GM12878 (cell line): Measurements from ENCODE around the gene SRCAP. TPM values are rescaled to one million over a fixed set of nuclear protein-coding genes. Genes with fewer than 3 reads are reported as not detected.
A peak's percentile ranks its signal among the peaks of the same experiment; 100 is the strongest.

ENCODE experiments used
- ATAC-seq: fragments of 200-7000 bp; cut with Tn5 transposase; 3 replicates; pipeline ENCODE4 v1.9.1; 2020; ENCODE audit warnings: mild to moderate bottlenecking, moderate library complexity
- BruUV-seq: library from RNA; stranded (reverse); fragments of 400-500 nt; replicated peaks from 2 replicates; lab custom pipeline; 2021; lab: Mats Ljungman, UMichigan
- CTCF ChIA-PET: fragments of 300-600 bp; sonication (Branson Sonifier 250); formaldehyde crosslinking; extraction: SDS; loops from one replicate; lab custom pipeline; 2021; ENCODE audit warnings: inconsistent platforms; lab: Yijun Ruan, JAX
- POLR2A ChIA-PET: fragments of 350-600 bp; formaldehyde crosslinking; extraction: SDS; loops from one replicate; lab custom pipeline; 2021; ENCODE audit warnings: inconsistent platforms; lab: Charles Lee
- RAD21 ChIA-PET: fragments of 300-600 bp; sonication (Branson Sonifier 250); formaldehyde crosslinking; loops from one replicate; lab custom pipeline; 2023; ENCODE audit warnings: antibody characterized with exemption; ENCODE audit not compliant: unreplicated experiment; lab: Charles Lee
- SMC1A ChIA-PET: fragments of 300-600 bp; sonication (Branson Sonifier 250); formaldehyde crosslinking; loops from one replicate; lab custom pipeline; 2023; ENCODE audit not compliant: unreplicated experiment, uncharacterized antibody; lab: Charles Lee
- DNase-seq: peaks from one replicate; pipeline ENCODE4 v3.0.0-alpha.2; 2011; ENCODE audit warnings: low read depth, low spot score
- FAIRE-seq: peaks from 3 replicates; lab custom pipeline; 2011; peaks lifted over from hg19 to GRCh38; lab: Jason Lieb, UNC
- H2AFZ ChIP-seq: 2 replicates; pipeline ENCODE4 v1.6.0; 2011; ENCODE audit warnings: low read depth, low read length, control low read depth; ENCODE audit not compliant: control insufficient read depth
- H3K27ac ChIP-seq: 2 replicates; pipeline ENCODE4 v1.5.1; 2011; ENCODE audit warnings: control low read depth; ENCODE audit not compliant: control insufficient read depth, insufficient read depth
- H3K27me3 ChIP-seq, 2 experiments: replicated peaks in 1 of 2; 2 replicates each; pipeline versions ENCODE4 v1.6.0 to v1.6.1; 2011; ENCODE audit warnings: low read length in 1 of 2; ENCODE audit not compliant: control insufficient read depth in 2 of 2, insufficient read depth in 2 of 2
- H3K36me3 ChIP-seq, 2 experiments: 2 replicates each; pipeline ENCODE4 v1.5.1; 2011; ENCODE audit warnings: low read length in 1 of 2; ENCODE audit not compliant: control insufficient read depth in 2 of 2, insufficient read depth in 2 of 2
- H3K4me1 ChIP-seq: 2 replicates; pipeline ENCODE4 v1.6.1; 2011; ENCODE audit warnings: mild to moderate bottlenecking, low read length, moderate library complexity, mixed read lengths; ENCODE audit not compliant: control insufficient read depth, insufficient read depth
- H3K4me2 ChIP-seq: 2 replicates; pipeline ENCODE4 v1.6.0; 2011; ENCODE audit warnings: control low read depth; ENCODE audit not compliant: control insufficient read depth, insufficient read depth
- H3K4me3 ChIP-seq: fragments of 200-600 bp; sonication (generic); 2 replicates; pipeline ENCODE4 v1.5.1; 2016
- H3K79me2 ChIP-seq: 2 replicates; pipeline ENCODE4 v1.6.0; 2011; ENCODE audit warnings: low read length; ENCODE audit not compliant: control insufficient read depth, insufficient read depth
- H3K9ac ChIP-seq: 2 replicates; pipeline ENCODE4 v1.8.0; 2011; ENCODE audit warnings: low read length, control low read depth, mixed read lengths; ENCODE audit not compliant: control insufficient read depth, insufficient read depth
- H3K9me3 ChIP-seq: replicated peaks from 3 replicates; pipeline ENCODE4 v1.5.1; 2011; ENCODE audit warnings: mild to moderate bottlenecking, low read length; ENCODE audit not compliant: control insufficient read depth, insufficient read depth
- H4K20me1 ChIP-seq: 2 replicates; pipeline ENCODE4 v1.6.0; 2011; ENCODE audit not compliant: control insufficient read depth, insufficient read depth
- FOS ChIP-seq: IDR thresholded peaks from 3 replicates; pipeline ENCODE4 v1.6.1; 2011; ENCODE audit warnings: borderline replicate concordance; ENCODE audit not compliant: insufficient read length; ENCODE audit errors: extremely low read depth
- HCFC1 ChIP-seq: fragments of 150-350 bp; IDR thresholded peaks from 2 replicates; pipeline ENCODE4 v1.6.1; 2014; ENCODE audit warnings: low read length
- JUNB ChIP-seq: IDR thresholded peaks from 2 replicates; pipeline ENCODE4 v1.6.1; 2016; ENCODE audit warnings: antibody characterized with exemption, mild to moderate bottlenecking
- NBN ChIP-seq: fragments of 450-650 bp; IDR thresholded peaks from 2 replicates; pipeline ENCODE4 v1.6.1; 2016
- PBX3 ChIP-seq: IDR thresholded peaks from 2 replicates; pipeline ENCODE4 v1.6.1; 2011; ENCODE audit warnings: mild to moderate bottlenecking, low read depth, low read length, moderate library complexity; ENCODE audit not compliant: insufficient replicate concordance
- PRDM15 ChIP-seq: fragments of 450-650 bp; formaldehyde crosslinking; IDR thresholded peaks from 2 replicates; pipeline ENCODE4 v1.4.0; 2020; ENCODE audit warnings: mild to moderate bottlenecking, moderate library complexity
- SIN3A ChIP-seq: IDR thresholded peaks from 2 replicates; pipeline ENCODE4 v1.6.1; 2012; ENCODE audit warnings: low read depth, low read length, improper control_type of control experiment
- SPI1 ChIP-seq: IDR thresholded peaks from 2 replicates; pipeline ENCODE4 v1.6.1; 2011; ENCODE audit warnings: low read depth, mild to moderate bottlenecking, low read length, moderate library complexity, borderline replicate concordance; ENCODE audit not compliant: insufficient read depth
- WGBS: methylation state at CpG from one replicate; pipeline ENCODE4 v1.1.6; 2016; ENCODE audit warnings: low lambda C conversion rate; ENCODE audit not compliant: insufficient replicate concordance, insufficient coverage; ENCODE audit errors: missing lambda C conversion rate; 5-methylcytosine and 5-hydroxymethylcytosine counted together
- in situ Hi-C: fragments of 300-500 bp; cut with MboI; formaldehyde crosslinking; loops from 9 replicates; pipeline ENCODE4 v1.14.3; 2018; ENCODE audit warnings: mixed read lengths
- intact Hi-C: fragments of 100-400 bp; cut with micrococcal nuclease; formaldehyde crosslinking; loops from one replicate; pipeline ENCODE4 v1.14.2; 2022; ENCODE audit not compliant: unreplicated experiment
- polyA plus RNA-seq, 11 experiments: library from polyadenylated mRNA; depleted of rRNA in 4 of 11; unstranded in 6 of 11; stranded (reverse) in 5 of 11; fragments of >200 nt; fragmentation: Nextera tagmentation in 4 of 11; fragmentation: Illumina TruSeq in 1 of 11; extraction: Ambion mirVana in 4 of 11; extraction: Trizol in 1 of 11; gene quantifications; 1 replicate in 1 of 11; 2 replicates in 10 of 11; pipeline versions ENCODE4 v1.2.1 to v1.2.3, GENCODE V29; 2011 to 2016; ENCODE audit warnings: inconsistent platforms in 2 of 11, missing spikeins in 2 of 11, low read depth in 1 of 11
- total RNA-seq, 4 experiments: library from RNA; depleted of rRNA in 3 of 4; stranded (reverse); fragments of >200 nt in 3 of 4; fragmentation: Illumina TruSeq in 1 of 4; extraction: Trizol in 1 of 4; gene quantifications; 2 replicates each; pipeline versions ENCODE4 v1.2.1 to v1.2.3, GENCODE V29; 2013 to 2021

Gene SRCAP
- total and polyA plus RNA-seq, 10 of the 15 experiments (the other 5 are each of a cell fraction or from before 2014, with no cell fraction given) = 0.24 to 58.4 (median 11.6) TPM

GRCh38 chr16:30731411-30731810 lies 32.4 kb downstream of the SRCAP start:
- in situ Hi-C loops (no loop called here), intact Hi-C loops (no loop called here)
- H4K20me1 ChIP-seq = no peaks in the 10 kb centered on the region
- H3K27ac ChIP-seq = 0 out of 2 replicates have a peak overlapping the region, but pooled peaks have one; percentile 11
- no peaks in the 10 kb centered on the region for H3K27me3 ChIP-seq
- H3K4me3 ChIP-seq = no peak overlapping the region
- peak; percentile 68 for ATAC-seq
- peak; percentile 18 for FAIRE-seq
- ChIA-PET CTCF (interaction anchor here (0.7 to 1.2 kb wide), 2 partner anchors 10 to 114 kb away, joined by 3 to 6 read pairs; no protein-coding TSS in a partner anchor), RAD21 (no interaction called here), POLR2A (interaction anchor here (0.7 to 1.2 kb wide), 2 partner anchors 34 to 170 kb away, joined by 3 read pairs; no protein-coding TSS in a partner anchor), SMC1A (no interaction called here)
- H3K4me2 ChIP-seq = no peak overlapping the region
- peaks cover 18 to 39% of the 10 kb centered on the region in 2 experiments for H3K36me3 ChIP-seq
- no peaks in the 10 kb centered on the region for H3K79me2 ChIP-seq
- no peaks in the 10 kb centered on the region for H3K4me1 ChIP-seq
- 53% methylated on average over 3 of the region's 3 CpGs for WGBS
- H3K9me3 ChIP-seq = no peaks in the 10 kb centered on the region
- H2AFZ ChIP-seq = no peak overlapping the region
- DNase-seq = no peak
- H3K9ac ChIP-seq = no peak overlapping the region
- BruUV-seq = no TSS peak
- TF ChIP-seq JUNB (peak; percentile 33; the same call in 1 of the 2 replicates), SIN3A (no peak), HCFC1 (no peak), FOS (no peak)

- no peaks in the 10 kb centered on the region for H3K27me3 ChIP-seq
- BruUV-seq = no TSS peak
- POLR2A ChIA-PET = interaction anchor here (0.6 kb wide), 1 partner anchor 171 kb away, joined by 3 read pairs; no protein-coding TSS in a partner anchor
- CTCF ChIA-PET = no interaction called here
- no peak for ATAC-seq
- in situ Hi-C loops (no loop called here), intact Hi-C loops (no loop called here)
- WGBS = 99% methylated on average over 13 of the region's 17 CpGs
- no peak overlapping the region for H3K9ac ChIP-seq
- H3K36me3 ChIP-seq = peaks cover 29 to 46% of the 10 kb centered on the region in 2 experiments
- H4K20me1 ChIP-seq = no peaks in the 10 kb centered on the region
- H3K4me1 ChIP-seq = no peaks in the 10 kb centered on the region
- DNase-seq = no peak
- H3K9me3 ChIP-seq = no peaks in the 10 kb centered on the region
- SMC1A ChIA-PET = interaction anchor here (1.8 kb wide), 1 partner anchor 10 kb away, joined by 4 read pairs; no protein-coding TSS in a partner anchor
- no peak overlapping the region for H2AFZ ChIP-seq
- no peak overlapping the region for H3K27ac ChIP-seq
- H3K79me2 ChIP-seq = no peaks in the 10 kb centered on the region
- RAD21 ChIA-PET = no interaction called here
- no peak for FAIRE-seq
- no peak overlapping the region for H3K4me2 ChIP-seq
- H3K4me3 ChIP-seq = no peak overlapping the region
- TF ChIP-seq PBX3 (no peak), SPI1 (no peak), PRDM15 (CRISPR knock-in tag) (no peak), NBN (no peak)
Observed at GRCh38 chr16:30736995-30737793, 38.2 kb downstream of the SRCAP start.
